ENCODE data around the gene RASA2. TPM values are rescaled to one million over a fixed set of nuclear protein-coding genes. Genes with fewer than 3 reads are reported as not detected.

Gene RASA2
- total RNA-seq, 4 donors from 2014 or later = 1.9 to 10.6 (median 4.5) TPM

DNA sequence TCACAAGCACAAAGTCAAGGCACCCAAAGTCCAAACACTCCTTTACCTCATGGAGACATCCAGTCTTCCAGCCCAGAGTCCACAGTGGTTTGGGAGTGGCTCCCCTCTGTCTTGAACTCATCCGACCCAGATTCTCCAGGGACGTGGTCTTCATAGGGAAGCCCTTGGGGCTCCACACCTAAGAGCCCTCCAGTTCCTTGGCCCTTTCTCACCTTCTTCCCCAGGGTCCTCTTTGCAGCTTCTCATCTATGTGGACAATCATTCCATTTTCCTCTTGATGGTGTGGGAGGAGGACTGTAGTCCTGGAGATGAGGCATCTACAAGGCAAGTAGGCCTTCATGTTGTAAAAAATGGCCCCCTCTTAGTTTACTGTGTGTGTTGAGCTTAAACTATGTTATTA is 164.0 kb downstream of the RASA2 start:
- no peak for TF ChIP-seq POLR2A (IDR thresholded peaks at IDR 0.05)
- TF ChIP-seq, protein P1, sequence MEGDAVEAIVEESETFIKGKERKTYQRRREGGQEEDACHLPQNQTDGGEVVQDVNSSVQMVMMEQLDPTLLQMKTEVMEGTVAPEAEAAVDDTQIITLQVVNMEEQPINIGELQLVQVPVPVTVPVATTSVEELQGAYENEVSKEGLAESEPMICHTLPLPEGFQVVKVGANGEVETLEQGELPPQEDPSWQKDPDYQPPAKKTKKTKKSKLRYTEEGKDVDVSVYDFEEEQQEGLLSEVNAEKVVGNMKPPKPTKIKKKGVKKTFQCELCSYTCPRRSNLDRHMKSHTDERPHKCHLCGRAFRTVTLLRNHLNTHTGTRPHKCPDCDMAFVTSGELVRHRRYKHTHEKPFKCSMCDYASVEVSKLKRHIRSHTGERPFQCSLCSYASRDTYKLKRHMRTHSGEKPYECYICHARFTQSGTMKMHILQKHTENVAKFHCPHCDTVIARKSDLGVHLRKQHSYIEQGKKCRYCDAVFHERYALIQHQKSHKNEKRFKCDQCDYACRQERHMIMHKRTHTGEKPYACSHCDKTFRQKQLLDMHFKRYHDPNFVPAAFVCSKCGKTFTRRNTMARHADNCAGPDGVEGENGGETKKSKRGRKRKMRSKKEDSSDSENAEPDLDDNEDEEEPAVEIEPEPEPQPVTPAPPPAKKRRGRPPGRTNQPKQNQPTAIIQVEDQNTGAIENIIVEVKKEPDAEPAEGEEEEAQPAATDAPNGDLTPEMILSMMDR (IDR thresholded peaks at IDR 0.05 in 4 of 5, conservative IDR thresholded peaks at IDR 0.05 in 1 of 5) = no peak
- no peak for DNase-seq
- H3K9me3 ChIP-seq = no peaks in the 10 kb centered on the region
- H3K4me1 ChIP-seq = no peaks in the 10 kb centered on the region
- no peak overlapping the region for H3K27ac ChIP-seq
- H3K4me3 ChIP-seq = no peak overlapping the region
- H3K36me3 ChIP-seq = no peaks in the 10 kb centered on the region
- H3K27me3 ChIP-seq = no peaks in the 10 kb centered on the region
- intact Hi-C loops (cut with DNase I; ENCODE audit: low total_unique reads) (no loop called here), in situ Hi-C loops (cut with MboI; ENCODE audit: low sequenced_read_pairs in 4 of 4) (no loop called here)
- no peak for ATAC-seq

DNA sequence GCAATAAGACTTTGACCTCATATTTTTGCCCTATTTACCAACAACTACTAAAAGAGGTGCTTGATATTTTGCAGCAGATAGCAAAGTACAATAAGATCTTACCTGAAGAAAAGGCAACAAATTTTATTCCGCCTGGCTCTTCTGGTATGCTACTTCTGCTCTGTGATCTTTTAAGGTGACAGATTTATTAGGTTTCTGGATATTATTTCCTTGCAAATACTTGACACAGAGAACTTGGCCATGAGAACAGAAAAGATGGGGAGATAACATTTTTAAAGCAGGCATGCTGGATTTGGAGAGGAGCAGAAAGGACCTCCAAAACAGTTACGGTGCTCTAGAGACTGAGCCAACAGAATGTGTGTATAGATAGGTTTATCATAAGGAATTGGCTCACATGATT is 164.6 kb downstream of the RASA2 start:
- no peaks in the 10 kb centered on the region for H3K4me1 ChIP-seq
- no peak overlapping the region for H3K4me3 ChIP-seq
- no peak for ATAC-seq
- DNase-seq = no peak
- no peaks in the 10 kb centered on the region for H3K36me3 ChIP-seq
- in situ Hi-C loops (cut with MboI; ENCODE audit: low sequenced_read_pairs in 4 of 4) = no loop called here
- intact Hi-C loops (cut with DNase I; ENCODE audit: low total_unique reads) = no loop called here
- H3K27ac ChIP-seq = no peak overlapping the region
- H3K27me3 ChIP-seq = no peaks in the 10 kb centered on the region
- TF ChIP-seq POLR2A (IDR thresholded peaks at IDR 0.05) = no peak
- TF ChIP-seq, protein P1 (IDR thresholded peaks at IDR 0.05 in 4 of 5, conservative IDR thresholded peaks at IDR 0.05 in 1 of 5) = no peak
- H3K9me3 ChIP-seq = no peaks in the 10 kb centered on the region

DNA sequence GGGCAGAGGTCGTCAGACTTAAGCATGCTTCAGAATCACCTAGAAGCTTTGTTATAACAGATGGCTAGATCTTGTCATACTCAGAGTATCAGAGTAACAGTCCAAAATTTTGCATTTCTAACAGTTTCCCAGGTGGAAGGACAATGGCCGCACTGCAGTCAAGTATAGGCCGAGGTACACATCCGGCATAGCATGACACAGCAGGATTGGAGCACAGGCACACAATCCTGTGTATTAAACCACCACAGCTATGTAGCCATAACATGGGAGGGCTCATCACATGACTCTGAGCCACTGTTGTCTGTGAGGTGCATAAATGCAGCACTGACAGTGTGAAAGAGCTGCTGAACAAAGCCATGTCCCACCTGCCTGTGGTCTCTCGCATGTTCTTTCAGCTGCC is 165.5 kb downstream of the RASA2 start:
- DNase-seq = no peak
- ATAC-seq = no peak
- in situ Hi-C loops (cut with MboI; ENCODE audit: low sequenced_read_pairs in 4 of 4) (no loop called here), intact Hi-C loops (cut with DNase I; ENCODE audit: low total_unique reads) (no loop called here)
- H3K36me3 ChIP-seq = no peaks in the 10 kb centered on the region
- no peaks in the 10 kb centered on the region for H3K27me3 ChIP-seq
- TF ChIP-seq, protein P1 (IDR thresholded peaks at IDR 0.05 in 4 of 5, conservative IDR thresholded peaks at IDR 0.05 in 1 of 5) = no peak
- no peak for TF ChIP-seq POLR2A (IDR thresholded peaks at IDR 0.05)
- no peaks in the 10 kb centered on the region for H3K4me1 ChIP-seq
- H3K9me3 ChIP-seq = no peaks in the 10 kb centered on the region
- H3K27ac ChIP-seq = no peak overlapping the region
- H3K4me3 ChIP-seq = no peak overlapping the region

DNA sequence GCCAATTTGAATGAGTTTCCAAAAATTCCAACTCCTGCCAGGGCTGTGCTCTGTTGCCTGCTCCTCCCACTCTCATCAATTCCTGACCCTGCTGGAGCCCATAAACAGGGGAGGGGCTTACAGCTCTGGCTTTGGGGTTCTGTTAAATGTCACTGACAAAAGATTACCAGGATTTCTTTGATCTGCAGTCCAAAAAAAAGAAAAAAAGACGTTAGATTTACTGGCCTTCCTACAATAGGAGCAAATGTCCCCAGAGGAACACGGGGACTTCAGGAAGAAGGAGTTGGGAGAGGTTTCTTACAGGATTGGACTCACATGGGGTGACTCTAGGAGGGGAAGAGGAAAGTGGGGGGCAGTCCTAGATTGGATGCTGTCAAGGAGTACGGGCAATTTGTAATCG is 167.0 kb downstream of the RASA2 start:
- TF ChIP-seq, protein P1 (IDR thresholded peaks at IDR 0.05 in 4 of 5, conservative IDR thresholded peaks at IDR 0.05 in 1 of 5) = no peak
- TF ChIP-seq POLR2A (IDR thresholded peaks at IDR 0.05) = no peak
- in situ Hi-C loops (cut with MboI; ENCODE audit: low sequenced_read_pairs in 4 of 4) = no loop called here
- H3K27me3 ChIP-seq = peaks cover 6 to 9% (median 9%) of the 10 kb centered on the region in 3 donors
- no peak for DNase-seq
- ATAC-seq = no peak
- H3K27ac ChIP-seq = no peak overlapping the region
- no peak overlapping the region for H3K4me3 ChIP-seq
- intact Hi-C loops (cut with DNase I; ENCODE audit: low total_unique reads) = no loop called here
- no peaks in the 10 kb centered on the region for H3K9me3 ChIP-seq
- no peaks in the 10 kb centered on the region for H3K36me3 ChIP-seq
- H3K4me1 ChIP-seq = no peaks in the 10 kb centered on the region

DNA sequence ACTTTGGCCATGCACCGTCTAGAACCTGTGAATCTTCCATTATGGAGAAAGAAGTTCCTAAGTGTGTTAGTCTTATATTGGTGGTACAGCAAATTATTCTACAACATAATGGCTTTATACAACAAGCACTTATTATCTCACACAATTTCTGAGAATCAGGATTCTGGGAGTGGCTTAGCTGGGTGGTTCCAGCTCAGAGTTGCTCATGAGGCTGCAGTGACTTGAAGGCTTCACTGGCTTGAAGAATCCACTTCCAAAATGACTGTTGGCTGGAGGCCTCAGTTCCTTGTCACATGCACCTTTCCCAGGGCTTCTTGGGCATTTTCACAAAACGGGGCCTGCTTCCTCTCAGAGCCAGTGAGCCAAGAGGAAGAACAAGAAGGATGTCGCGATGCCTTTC is 169.0 kb downstream of the RASA2 start:
- intact Hi-C loops (cut with DNase I; ENCODE audit: low total_unique reads) (no loop called here), in situ Hi-C loops (cut with MboI; ENCODE audit: low sequenced_read_pairs in 4 of 4) (no loop called here)
- Histone ChIP-seq H3K4me1 (peaks cover 0 to 8% of the 10 kb centered on the region in 2 donors), H3K27me3 (peaks cover 6 to 10% (median 9%) of the 10 kb centered on the region in 3 donors), H3K9me3 (no peaks in the 10 kb centered on the region), H3K27ac (no peak overlapping the region), H3K36me3 (no peaks in the 10 kb centered on the region), H3K4me3 (no peak overlapping the region)
- ATAC-seq = no peak
- no peak for DNase-seq
- TF ChIP-seq, protein P1 (IDR thresholded peaks at IDR 0.05 in 4 of 5, conservative IDR thresholded peaks at IDR 0.05 in 1 of 5) = no peak
- TF ChIP-seq POLR2A (IDR thresholded peaks at IDR 0.05) = no peak
